ENCODE data around the gene BMP2. TPM values are rescaled to one million over a fixed set of nuclear protein-coding genes. Genes with fewer than 3 reads are reported as not detected.

The BMP2 gene
- total RNA-seq, 1 experiment from 2014 or later, result 6.6 TPM

- no CpG with 5 or more reads among the region's 4 CpGs for WGBS (ENCODE audit: extremely low coverage, insufficient read length, low lambda C conversion rate)
- Mint-ChIP-seq H3K27me3 (ENCODE audit: low read depth) (no peaks in the 10 kb centered on the region), H3K27ac (no peak overlapping the region), H3K4me3 (no peak overlapping the region), H3K9me3 (no peaks in the 10 kb centered on the region), H3K4me1 (peaks cover 8 to 9% of the 10 kb centered on the region in 2 experiments; a peak in 3 of 4 replicates), H3K36me3 (ENCODE audit: insufficient read depth in 1 of 3, low read depth in 3 of 3) (no peaks in the 10 kb centered on the region)
- H3K56ac ChIP-seq (ENCODE audit: insufficient read length, low read depth, low read length), result no peak overlapping the region
- no peak overlapping the region for H3K23ac ChIP-seq (ENCODE audit: insufficient read length, low read depth, low read length)
- H4K91ac ChIP-seq (ENCODE audit: insufficient read length, low read depth, low read length), result no peak overlapping the region
- H3K79me2 ChIP-seq (ENCODE audit: insufficient read depth, low read length), result no peaks in the 10 kb centered on the region
- H2BK5ac ChIP-seq (ENCODE audit: insufficient read length, low read length), result no peak overlapping the region
- H3K4me2 ChIP-seq (ENCODE audit: insufficient read depth, insufficient read length, low read length), result no peak overlapping the region
- no peaks in the 10 kb centered on the region for H3K23me2 ChIP-seq (ENCODE audit: insufficient read length, low read depth, low read length, poor library complexity, severe bottlenecking)
- no peak for DNase-seq
- no peak overlapping the region for H3K18ac ChIP-seq (ENCODE audit: insufficient read length, low read depth, low read length)
- no peaks in the 10 kb centered on the region for H3K27me3 ChIP-seq (ENCODE audit: insufficient read depth, low read length)
- no peak overlapping the region for H2AK5ac ChIP-seq (ENCODE audit: insufficient read length, low read length)
- H3T11ph ChIP-seq (ENCODE audit: low read length), result no peak overlapping the region
- no peak for TF ChIP-seq CTCF (conservative IDR thresholded peaks at IDR 0.05)
- no peak overlapping the region for H2BK12ac ChIP-seq (ENCODE audit: insufficient read length, low read depth, low read length)
- H4K20me1 ChIP-seq (ENCODE audit: control insufficient read depth, insufficient read depth, insufficient read length), result no peaks in the 10 kb centered on the region
- H3K4me1 ChIP-seq (ENCODE audit: insufficient read depth, low read length), result no peaks in the 10 kb centered on the region
- H2BK20ac ChIP-seq (ENCODE audit: low read depth, low read length, poor library complexity, severe bottlenecking), result no peak overlapping the region
- H3K14ac ChIP-seq (ENCODE audit: insufficient read depth, low read length), result no peak overlapping the region
- H3K9ac ChIP-seq (ENCODE audit: extremely low read depth, insufficient read length, low read length), result no peak overlapping the region
- H2BK120ac ChIP-seq (ENCODE audit: low read depth, low read length, poor library complexity, severe bottlenecking), result no peak overlapping the region
- H2BK15ac ChIP-seq (ENCODE audit: low read depth, low read length), result no peak overlapping the region
- H4K8ac ChIP-seq (replicated peaks; ENCODE audit: insufficient read length, low read depth, low read length), result no peak overlapping the region
- H3K27ac ChIP-seq (ENCODE audit: insufficient read length, low read depth, low read length), result no peak overlapping the region
- H4K5ac ChIP-seq (ENCODE audit: insufficient read length, low read depth, low read length), result no peak overlapping the region
- no peaks in the 10 kb centered on the region for H3K79me1 ChIP-seq (ENCODE audit: insufficient read depth, low read depth, low read length, poor library complexity, severe bottlenecking)
- H3K9me3 ChIP-seq (ENCODE audit: control insufficient read depth, low read depth, low read length), result no peaks in the 10 kb centered on the region
- no peak overlapping the region for H3K4ac ChIP-seq (ENCODE audit: low read depth, low read length)
- no peak overlapping the region for H2AFZ ChIP-seq (ENCODE audit: low read length)
Observed at GRCh38 chr20:6827472-6827871, 60.0 kb downstream of the BMP2 start.
